Stomach (tissue), 9 donors: ENCODE data around the gene TSPAN14. TPM values are rescaled to one million over a fixed set of nuclear protein-coding genes. Genes with fewer than 3 reads are reported as not detected.

Experiments
- DNase-seq, 2 donors: peaks; one replicate each; pipeline versions ENCODE4 v3.0.0 to v3.0.0-alpha.2; 2013 to 2019
- H3K27ac ChIP-seq, 5 donors: fragments of 200-600 bp in 4 of 5; sonication (generic) in 4 of 5; one replicate each; pipeline ENCODE4 v1.5.1; 2013 to 2019; ENCODE audit warnings: mild to moderate bottlenecking in 1 of 5, moderate library complexity in 1 of 5
- H3K27me3 ChIP-seq, 3 donors: fragments of 200-600 bp; sonication (generic); one replicate each; pipeline ENCODE4 v1.5.1; 2017 to 2019; ENCODE audit warnings: mixed run types in 1 of 3
- H3K36me3 ChIP-seq, 4 donors: fragments of 200-600 bp; sonication (generic); 1 replicate in 3 of 4; 2 replicates in 1 of 4; pipeline ENCODE4 v1.5.1; 2016 to 2019
- H3K4me1 ChIP-seq, 4 donors: fragments of 200-600 bp; sonication (generic); one replicate each; pipeline ENCODE4 v1.5.1; 2016 to 2019
- H3K4me3 ChIP-seq, 4 donors: fragments of 200-600 bp; sonication (generic) in 3 of 4; one replicate each; pipeline ENCODE4 v1.5.1; 2016 to 2019; ENCODE audit warnings: mild to moderate bottlenecking in 1 of 4
- H3K9me3 ChIP-seq, 4 donors: fragments of 200-600 bp; sonication (generic); one replicate each; pipeline ENCODE4 v1.5.1; 2016 to 2019
- EP300 ChIP-seq: sonication (generic); formaldehyde crosslinking; IDR thresholded peaks from one replicate; pipeline ENCODE4 v1.6.1; 2017; ENCODE audit warnings: antibody characterized with exemption
- POLR2A ChIP-seq, 4 donors: fragments of 450-650 bp; IDR thresholded peaks; one replicate each; pipeline ENCODE4 v1.6.1; 2016; ENCODE audit warnings: antibody characterized with exemption in 4 of 4, control low read depth in 2 of 4, mild to moderate bottlenecking in 1 of 4, moderate library complexity in 1 of 4
- POLR2AphosphoS5 ChIP-seq, 3 donors: sonication (generic); formaldehyde crosslinking; IDR thresholded peaks; one replicate each; pipeline ENCODE4 v1.6.1; 2016; ENCODE audit warnings: antibody characterized with exemption in 3 of 3
- WGBS, 5 donors: extraction: QIAGEN DNeasy Blood & Tissue Kit in 3 of 5; methylation state at CpG; one replicate each; pipeline versions ENCODE4 v1.1.5 to v1.1.7; 2013 to 2018; 5-methylcytosine and 5-hydroxymethylcytosine counted together
- intact Hi-C: fragments of 100-400 bp; cut with DNase I; formaldehyde crosslinking; loops from one replicate; pipeline ENCODE4 v1.15.1; 2023; ENCODE audit warnings: low total_unique reads
- polyA plus RNA-seq, 3 donors: library from polyadenylated mRNA; stranded (reverse); fragments of 200-250 nt; gene quantifications; one replicate each; pipeline ENCODE4 v1.2.3, GENCODE V29; 2013
- total RNA-seq, 5 donors: library from RNA; depleted of rRNA; stranded (reverse); fragments of >200 nt; gene quantifications; one replicate each; pipeline versions ENCODE4 v1.1.0 to v1.2.3, GENCODE V29; 2014 to 2016
- TF ChIP-seq, protein P1 (sequence below), 7 experiments: fragments of 450-650 bp in 4 of 7; fragments of 200-600 bp in 3 of 7; sonication (generic) in 3 of 7; IDR thresholded peaks; one replicate each; pipeline ENCODE4 v1.5.1; 2016 to 2019; ENCODE audit warnings: antibody characterized with exemption in 7 of 7, control low read depth in 2 of 7, mild to moderate bottlenecking in 1 of 7
- donor health status: healthy with polysubstance abuse.
- donor health status: Bipolar disorder and iron deficiency.
- donor health status: healthy.

TSPAN14 gene
- total and polyA plus RNA-seq, 8 donors: 7.0 to 82.6 (median 30.5) TPM

DNA sequence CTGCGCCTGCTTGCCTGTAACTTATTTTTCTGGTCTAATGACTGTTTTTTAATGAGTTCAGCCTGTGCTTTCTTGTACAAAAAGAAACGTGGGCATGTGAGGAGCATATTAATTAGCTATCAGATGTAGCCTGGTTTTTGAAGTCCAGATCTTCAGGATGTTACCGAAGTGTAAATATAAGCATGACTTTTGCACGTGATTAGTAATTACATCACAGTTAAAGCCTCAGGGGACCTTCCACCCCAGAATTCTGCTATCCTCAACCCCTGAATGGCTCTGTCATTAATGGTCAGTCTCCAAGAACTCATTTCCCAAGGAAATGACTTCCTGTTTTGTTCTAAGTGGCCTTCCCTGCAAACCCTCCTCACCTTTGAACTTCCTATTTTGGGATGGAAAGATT lies 47.9 kb upstream of the TSPAN14 start:
- intact Hi-C loops: no loop called here
- Histone ChIP-seq H3K27ac (no peak overlapping the region), H3K9me3 (no peaks in the 10 kb centered on the region), H3K4me3 (no peak overlapping the region), H3K36me3 (no peaks in the 10 kb centered on the region), H3K27me3 (peaks cover 0 to 14% (median 0%) of the 10 kb centered on the region in 3 donors), H3K4me1 (peaks cover 3 to 36% (median 26%) of the 10 kb centered on the region in 4 donors)
- TF ChIP-seq POLR2AphosphoS5 (IDR thresholded peaks at IDR 0.05) (no peak), POLR2A (IDR thresholded peaks at IDR 0.05) (no peak), EP300 (no peak)
- TF ChIP-seq, protein P1, sequence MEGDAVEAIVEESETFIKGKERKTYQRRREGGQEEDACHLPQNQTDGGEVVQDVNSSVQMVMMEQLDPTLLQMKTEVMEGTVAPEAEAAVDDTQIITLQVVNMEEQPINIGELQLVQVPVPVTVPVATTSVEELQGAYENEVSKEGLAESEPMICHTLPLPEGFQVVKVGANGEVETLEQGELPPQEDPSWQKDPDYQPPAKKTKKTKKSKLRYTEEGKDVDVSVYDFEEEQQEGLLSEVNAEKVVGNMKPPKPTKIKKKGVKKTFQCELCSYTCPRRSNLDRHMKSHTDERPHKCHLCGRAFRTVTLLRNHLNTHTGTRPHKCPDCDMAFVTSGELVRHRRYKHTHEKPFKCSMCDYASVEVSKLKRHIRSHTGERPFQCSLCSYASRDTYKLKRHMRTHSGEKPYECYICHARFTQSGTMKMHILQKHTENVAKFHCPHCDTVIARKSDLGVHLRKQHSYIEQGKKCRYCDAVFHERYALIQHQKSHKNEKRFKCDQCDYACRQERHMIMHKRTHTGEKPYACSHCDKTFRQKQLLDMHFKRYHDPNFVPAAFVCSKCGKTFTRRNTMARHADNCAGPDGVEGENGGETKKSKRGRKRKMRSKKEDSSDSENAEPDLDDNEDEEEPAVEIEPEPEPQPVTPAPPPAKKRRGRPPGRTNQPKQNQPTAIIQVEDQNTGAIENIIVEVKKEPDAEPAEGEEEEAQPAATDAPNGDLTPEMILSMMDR (IDR thresholded peaks at IDR 0.05): no peak
- DNase-seq: no peak
- WGBS, 5 donors: 64 to 78% (median 72%) methylated on average over 4 of the region's 4 CpGs

DNA sequence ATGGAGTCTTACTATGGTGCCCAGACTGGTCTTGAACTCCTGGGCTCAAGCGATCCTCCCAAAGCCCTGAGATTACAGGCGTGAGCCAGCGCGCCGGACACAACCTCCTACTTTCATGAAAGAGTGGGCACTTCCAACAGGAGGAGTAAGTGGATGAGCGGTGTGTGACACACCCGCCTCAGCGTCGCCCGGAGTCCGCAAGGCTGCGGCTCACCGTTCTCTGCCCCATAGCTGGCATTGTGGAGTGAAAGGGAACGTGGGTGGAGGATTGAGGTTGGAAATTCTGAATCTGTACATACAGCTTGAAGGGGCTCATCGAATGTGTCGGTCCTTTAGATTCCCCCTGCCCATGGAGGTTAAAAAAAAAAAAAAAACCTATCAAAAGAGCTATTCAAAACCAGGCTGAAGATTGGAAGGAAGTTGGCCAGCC lies 46.3 kb upstream of the TSPAN14 start:
- peaks cover 3 to 53% (median 37%) of the 10 kb centered on the region in 4 donors for H3K4me1 ChIP-seq
- H3K4me3 ChIP-seq: peak overlapping the region; percentile 65 to 85 (median 77)
- H3K27ac ChIP-seq: peak overlapping the region; percentile 27 to 87 (median 69)
- H3K36me3 ChIP-seq: no peaks in the 10 kb centered on the region
- no peaks in the 10 kb centered on the region for H3K9me3 ChIP-seq
- 7 to 18% (median 9%) methylated on average over 16 of the region's 16 CpGs for WGBS, 5 donors
- intact Hi-C loops: no loop called here
- DNase-seq: peak in 1 of 2 donors; percentile 66
- no peak for TF ChIP-seq EP300
- TF ChIP-seq, protein P1 (IDR thresholded peaks at IDR 0.05): no peak
- TF ChIP-seq POLR2A (IDR thresholded peaks at IDR 0.05): no peak
- no peak for TF ChIP-seq POLR2AphosphoS5 (IDR thresholded peaks at IDR 0.05)
- H3K27me3 ChIP-seq: peaks cover 0 to 14% (median 0%) of the 10 kb centered on the region in 3 donors

GRCh38 chr10:80408242-80409101 lies 45.6 kb upstream of the TSPAN14 start, which contains the start of gene PRXL2A:
Gene PRXL2A, plus strand, starts transcription at chr10:80408551. Its CDS starts 11,917 bp downstream, at chr10:80420468.
- intact Hi-C loops: no loop called here
- TF ChIP-seq EP300 (no peak), POLR2A (IDR thresholded peaks at IDR 0.05) (no peak), POLR2AphosphoS5 (IDR thresholded peaks at IDR 0.05) (peak; percentile 2 to 28 (median 15))
- TF ChIP-seq, protein P1 (IDR thresholded peaks at IDR 0.05): no peak
- DNase-seq: peak; percentile 81 to 95
- no peaks in the 10 kb centered on the region for H3K36me3 ChIP-seq
- 1 to 2% (median 1%) methylated on average over 51 to 96 of the region's 96 CpGs for WGBS, 5 donors
- peaks cover 0 to 14% (median 0%) of the 10 kb centered on the region in 3 donors for H3K27me3 ChIP-seq
- peaks cover 3 to 58% (median 42%) of the 10 kb centered on the region in 4 donors for H3K4me1 ChIP-seq
- peak within 1 kb of the TSS; percentile 27 to 87 (median 69) for H3K27ac ChIP-seq
- H3K4me3 ChIP-seq: peak within 1 kb of the TSS; percentile 65 to 85 (median 77)
- H3K9me3 ChIP-seq: no peaks in the 10 kb centered on the region

GRCh38 chr10:80409121-80409520 lies 45.0 kb upstream of the TSPAN14 start:
- H3K36me3 ChIP-seq: no peaks in the 10 kb centered on the region
- peaks cover 5 to 64% (median 48%) of the 10 kb centered on the region in 4 donors for H3K4me1 ChIP-seq
- H3K27ac ChIP-seq: peak overlapping the region; percentile 13 to 87 (median 69)
- no peak for TF ChIP-seq EP300
- TF ChIP-seq POLR2AphosphoS5 (IDR thresholded peaks at IDR 0.05): no peak
- no peak for TF ChIP-seq POLR2A (IDR thresholded peaks at IDR 0.05)
- TF ChIP-seq, protein P1 (IDR thresholded peaks at IDR 0.05): no peak
- intact Hi-C loops: no loop called here
- peaks cover 0 to 14% (median 0%) of the 10 kb centered on the region in 3 donors for H3K27me3 ChIP-seq
- peak overlapping the region; percentile 65 to 85 (median 77) for H3K4me3 ChIP-seq
- H3K9me3 ChIP-seq: no peaks in the 10 kb centered on the region
- no peak for DNase-seq
- 29 to 37% (median 31%) methylated on average over 11 to 12 of the region's 12 CpGs for WGBS, 5 donors
